Astrocyte of the cerebellum (primary cell): ENCODE results near the gene HBG1.
"Not testable (repeated sequence)": the region's sequence is repeated elsewhere in the genome, so short reads cannot be mapped to it uniquely, and the experiment has no call there.

Experiments
- DNase-seq: peaks from one replicate; pipeline ENCODE4 v3.0.0-alpha.2; 2011; ENCODE audit warnings: low read depth
- H3K4me3 ChIP-seq: 2 replicates; pipeline ENCODE4 v1.5.1; 2011; ENCODE audit warnings: mild to moderate bottlenecking, low read depth, low read length, moderate library complexity
- CTCF ChIP-seq: IDR thresholded peaks from 2 replicates; pipeline ENCODE4 v1.5.1; 2012; ENCODE audit warnings: low read length, low read depth, moderate library complexity, mild to moderate bottlenecking; ENCODE audit errors: missing control alignments
- in situ Hi-C: cut with HindIII; loops from 2 replicates; pipeline ENCODE4 v1.10.0; 2017; ENCODE audit warnings: low sequenced_read_pairs

HBG1 gene

DNA sequence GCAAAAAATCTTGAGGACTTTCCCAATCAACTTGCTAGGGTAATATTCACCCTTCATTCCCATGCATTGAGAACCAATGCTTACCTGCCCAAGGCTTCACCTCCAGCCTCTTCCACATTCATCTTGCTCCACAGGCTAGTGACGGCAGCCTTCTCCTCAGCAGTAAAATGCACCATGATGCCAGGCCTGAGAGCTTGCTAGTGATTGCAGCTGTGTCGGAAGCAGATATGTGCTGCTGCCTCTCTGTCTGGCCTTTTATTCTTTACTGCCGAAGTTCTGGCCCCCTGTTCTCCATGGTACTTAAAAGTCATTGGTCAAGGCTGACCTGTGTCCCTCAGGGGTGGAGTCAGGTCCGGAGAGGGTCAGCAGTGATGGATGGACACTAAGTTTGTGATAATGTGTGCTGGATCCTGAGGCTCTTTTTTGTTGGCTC is 20.1 kb upstream of the HBG1 start, which contains the start of gene HBE1:
TSS of gene HBE1 (minus strand) at position 231 of the 433 bp plus-strand sequence. CDS start at position 176, 55 bp downstream.
- in situ Hi-C loops, result no loop called here
- H3K4me3 ChIP-seq, result no peak within 1 kb of the TSS

GRCh38 chr11:5267033-5267563 is 17.4 kb upstream of the HBG1 start:
- DNase-seq, result no peak
- no peak overlapping the region for H3K4me3 ChIP-seq
- TF ChIP-seq CTCF, result no peak
- in situ Hi-C loops, result no loop called here

More for the DNA sequence above, 20.1 kb upstream of the HBG1 start, which contains the start of gene HBE1:
- no peak for DNase-seq
- no peak for TF ChIP-seq CTCF

GRCh38 chr11:5266609-5267008 is 17.0 kb upstream of the HBG1 start:
- no peak overlapping the region for H3K4me3 ChIP-seq
- DNase-seq, result no peak
- in situ Hi-C loops, result no loop called here
- TF ChIP-seq CTCF, result no peak

DNA sequence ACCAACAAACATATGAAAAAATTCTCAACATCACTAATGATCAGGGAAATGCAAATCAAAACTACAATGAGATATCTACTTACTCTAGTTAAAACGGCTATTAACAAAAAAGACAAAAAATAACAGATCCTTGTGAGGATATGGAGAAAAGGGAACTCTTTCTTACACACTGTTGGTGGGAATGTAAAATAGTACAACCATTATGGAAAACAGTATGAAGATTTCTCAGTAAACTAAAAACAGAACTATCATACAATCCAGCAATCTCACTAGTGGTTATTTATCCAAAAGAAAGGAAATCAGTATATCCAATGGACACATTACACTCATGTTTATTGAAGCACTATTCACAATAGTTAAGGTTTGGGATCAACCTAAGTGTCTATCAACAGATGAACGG is 16.2 kb upstream of the HBG1 start:
- no peak for DNase-seq
- no peak for TF ChIP-seq CTCF
- H3K4me3 ChIP-seq, result no peak overlapping the region
- in situ Hi-C loops, result no loop called here

GRCh38 chr11:5258543-5259262 is 9.0 kb upstream of the HBG1 start:
- no peak for DNase-seq
- no peak for TF ChIP-seq CTCF
- in situ Hi-C loops, result no loop called here
- no peak overlapping the region for H3K4me3 ChIP-seq

DNA sequence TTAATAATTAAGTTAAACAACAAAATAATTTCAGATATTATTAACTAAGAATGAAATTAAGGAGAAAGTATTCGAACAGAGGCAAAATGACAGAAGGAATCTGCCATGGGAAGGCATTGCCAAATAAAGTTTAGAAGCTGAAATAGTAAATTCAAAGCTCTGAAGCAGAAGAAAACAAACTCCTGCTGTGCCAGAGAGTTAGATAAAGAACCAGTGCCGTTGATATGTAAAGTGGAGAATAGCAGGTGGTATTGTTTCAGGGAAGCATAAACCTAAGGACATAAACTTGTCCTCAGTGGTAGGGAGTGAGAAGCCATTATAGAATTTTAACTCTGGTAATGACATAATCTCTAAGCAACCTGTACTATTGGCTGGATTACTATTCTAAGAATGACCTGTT is 7.6 kb upstream of the HBG1 start:
- DNase-seq, result no peak
- in situ Hi-C loops, result no loop called here
- no peak for TF ChIP-seq CTCF
- H3K4me3 ChIP-seq, result no peak overlapping the region

DNA sequence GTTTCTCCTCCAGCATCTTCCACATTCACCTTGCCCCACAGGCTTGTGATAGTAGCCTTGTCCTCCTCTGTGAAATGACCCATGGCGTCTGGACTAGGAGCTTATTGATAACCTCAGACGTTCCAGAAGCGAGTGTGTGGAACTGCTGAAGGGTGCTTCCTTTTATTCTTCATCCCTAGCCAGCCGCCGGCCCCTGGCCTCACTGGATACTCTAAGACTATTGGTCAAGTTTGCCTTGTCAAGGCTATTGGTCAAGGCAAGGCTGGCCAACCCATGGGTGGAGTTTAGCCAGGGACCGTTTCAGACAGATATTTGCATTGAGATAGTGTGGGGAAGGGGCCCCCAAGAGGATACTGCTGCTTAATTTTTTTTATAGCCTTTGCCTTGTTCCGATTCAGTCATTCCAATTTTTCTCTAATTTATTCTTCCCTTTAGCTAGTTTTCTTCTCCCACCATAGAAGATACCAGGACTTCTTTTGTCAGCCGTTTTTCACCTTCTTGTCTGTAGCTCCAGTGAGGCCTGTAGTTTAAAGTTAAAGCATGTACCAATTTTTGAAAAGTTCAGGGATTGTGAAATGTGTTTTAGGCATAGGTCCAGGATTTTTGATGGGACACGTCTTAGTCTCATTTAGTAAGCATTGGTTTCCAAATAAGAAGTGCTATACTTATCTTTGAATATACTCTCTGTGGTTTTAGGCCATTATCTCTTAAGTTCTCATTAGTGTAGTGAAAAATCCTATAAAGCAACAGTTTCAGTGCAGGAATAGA is 5.2 kb upstream of the HBG1 start, which contains the start of gene HBG2:
TSS of gene HBG2 (minus strand) at position 136 of the 768 bp plus-strand sequence. CDS start at position 83, 53 bp downstream.
- H3K4me3 ChIP-seq, in situ Hi-C loops, DNase-seq: not testable (repeated sequence)

DNA sequence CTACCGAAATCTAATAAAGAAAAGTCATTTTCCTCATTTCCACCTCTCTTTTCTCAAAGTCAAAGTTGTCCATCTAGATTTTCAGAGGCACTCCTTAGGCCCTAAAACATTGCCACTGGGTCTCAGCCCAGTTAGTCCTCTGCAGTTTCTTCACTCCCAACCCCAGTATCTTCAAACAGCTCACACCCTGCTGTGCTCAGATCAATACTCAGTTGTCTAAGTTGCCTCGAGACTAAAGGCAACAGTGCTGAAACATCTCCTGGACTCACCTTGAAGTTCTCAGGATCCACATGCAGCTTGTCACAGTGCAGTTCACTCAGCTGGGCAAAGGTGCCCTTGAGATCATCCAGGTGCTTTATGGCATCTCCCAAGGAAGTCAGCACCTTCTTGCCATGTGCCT is 4.4 kb upstream of the HBG1 start:
- in situ Hi-C loops, result not testable (repeated sequence)

DNA sequence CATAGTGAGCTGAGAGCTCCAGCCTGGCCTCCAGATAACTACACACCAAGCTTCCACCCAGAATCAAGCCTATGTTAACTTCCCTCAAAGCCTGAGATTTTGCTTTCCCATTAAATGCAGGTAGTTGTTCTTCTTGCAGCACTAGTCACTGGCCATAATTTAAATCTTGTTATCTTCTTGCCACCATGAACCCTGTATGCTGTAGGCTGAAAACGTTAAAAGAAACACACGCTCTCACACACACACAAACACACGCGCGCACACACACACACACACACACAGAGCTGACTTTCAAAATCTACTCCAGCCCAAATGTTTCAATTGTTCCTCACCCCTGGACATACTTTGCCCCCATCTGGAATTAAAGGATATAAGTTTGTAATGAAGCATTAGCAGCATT is 3.8 kb upstream of the HBG1 start:
- DNase-seq, in situ Hi-C loops, H3K4me3 ChIP-seq: not testable (repeated sequence)

More for the DNA sequence above, 4.4 kb upstream of the HBG1 start:
- not testable (repeated sequence) for H3K4me3 ChIP-seq, DNase-seq
